Stomach (tissue), 4 donors: ENCODE results near the gene BCAS1.

Experiments
- POLR2AphosphoS5 ChIP-seq, 3 donors: sonication (generic); formaldehyde crosslinking; IDR thresholded peaks; one replicate each; pipeline ENCODE4 v1.6.1; 2016; ENCODE audit warnings: antibody characterized with exemption in 3 of 3
- TF ChIP-seq, protein P1 (sequence below), 7 experiments: fragments of 450-650 bp in 4 of 7; fragments of 200-600 bp in 3 of 7; sonication (generic) in 3 of 7; IDR thresholded peaks; one replicate each; pipeline ENCODE4 v1.5.1; 2016 to 2019; ENCODE audit warnings: antibody characterized with exemption in 7 of 7, control low read depth in 2 of 7, mild to moderate bottlenecking in 1 of 7

DNA sequence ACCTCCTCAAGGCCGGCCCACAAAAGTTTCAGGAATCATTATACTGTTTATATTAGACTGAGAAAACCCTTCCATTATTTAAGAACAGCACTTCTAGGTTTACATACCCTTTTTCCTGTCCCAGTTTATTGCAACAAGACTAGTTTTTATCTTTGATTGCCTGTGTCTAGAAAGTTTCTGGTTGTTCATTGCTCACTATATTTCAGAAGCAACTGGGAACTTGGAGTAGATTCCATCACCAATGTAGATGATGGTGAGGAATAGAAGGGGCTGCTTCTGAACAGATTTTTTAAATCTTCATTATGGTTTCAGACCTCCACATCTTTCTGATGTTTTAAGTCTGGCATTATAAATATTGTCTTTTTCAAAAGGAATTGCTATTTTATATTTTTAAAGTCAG lies 93.0 kb downstream of the BCAS1 start:
- TF ChIP-seq, protein P1, sequence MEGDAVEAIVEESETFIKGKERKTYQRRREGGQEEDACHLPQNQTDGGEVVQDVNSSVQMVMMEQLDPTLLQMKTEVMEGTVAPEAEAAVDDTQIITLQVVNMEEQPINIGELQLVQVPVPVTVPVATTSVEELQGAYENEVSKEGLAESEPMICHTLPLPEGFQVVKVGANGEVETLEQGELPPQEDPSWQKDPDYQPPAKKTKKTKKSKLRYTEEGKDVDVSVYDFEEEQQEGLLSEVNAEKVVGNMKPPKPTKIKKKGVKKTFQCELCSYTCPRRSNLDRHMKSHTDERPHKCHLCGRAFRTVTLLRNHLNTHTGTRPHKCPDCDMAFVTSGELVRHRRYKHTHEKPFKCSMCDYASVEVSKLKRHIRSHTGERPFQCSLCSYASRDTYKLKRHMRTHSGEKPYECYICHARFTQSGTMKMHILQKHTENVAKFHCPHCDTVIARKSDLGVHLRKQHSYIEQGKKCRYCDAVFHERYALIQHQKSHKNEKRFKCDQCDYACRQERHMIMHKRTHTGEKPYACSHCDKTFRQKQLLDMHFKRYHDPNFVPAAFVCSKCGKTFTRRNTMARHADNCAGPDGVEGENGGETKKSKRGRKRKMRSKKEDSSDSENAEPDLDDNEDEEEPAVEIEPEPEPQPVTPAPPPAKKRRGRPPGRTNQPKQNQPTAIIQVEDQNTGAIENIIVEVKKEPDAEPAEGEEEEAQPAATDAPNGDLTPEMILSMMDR (IDR thresholded peaks at IDR 0.05), result no peak
- no peak for TF ChIP-seq POLR2AphosphoS5 (IDR thresholded peaks at IDR 0.05)
